A549 (cell line): ENCODE measurements around the gene VAV3.

Source experiments
- BCL3 ChIP-seq: fragments of >200 bp; sonication (Bioruptor Twin); formaldehyde crosslinking; IDR thresholded peaks from 3 replicates; pipeline ENCODE4 v1.6.1; 2016
- CEBPB ChIP-seq, 2 experiments: fragments of >200 bp in 1 of 2; sonication (Bioruptor Twin) in 1 of 2; formaldehyde crosslinking in 1 of 2; IDR thresholded peaks; 2 replicates each; pipeline ENCODE4 v1.6.1; 2012 to 2016
- CTCF ChIP-seq: fragments of >200 bp; sonication (Bioruptor Twin); formaldehyde crosslinking; IDR thresholded peaks from 3 replicates; pipeline ENCODE4 v1.5.1; 2016
- EHMT2 ChIP-seq: fragments of 200-600 bp; sonication (generic); IDR thresholded peaks from 2 replicates; pipeline ENCODE4 v1.6.1; 2016; ENCODE audit warnings: antibody characterized with exemption, low read depth, mild to moderate bottlenecking, moderate library complexity
- MAZ ChIP-seq: fragments of 150-350 bp; IDR thresholded peaks from 2 replicates; pipeline ENCODE4 v1.6.1; 2014; ENCODE audit warnings: antibody characterized with exemption, low read depth, low read length, borderline replicate concordance
- PBX3 ChIP-seq: IDR thresholded peaks from 2 replicates; pipeline ENCODE4 v1.6.1; 2012
- POLR2A ChIP-seq: IDR thresholded peaks from 2 replicates; pipeline ENCODE4 v1.6.1; 2012; ENCODE audit warnings: mild to moderate bottlenecking, low read length
- RNF2 ChIP-seq: fragments of 200-600 bp; sonication (generic); IDR thresholded peaks from 2 replicates; pipeline ENCODE4 v1.6.1; 2016; ENCODE audit warnings: low read depth, mild to moderate bottlenecking, antibody characterized with exemption, moderate library complexity, borderline replicate concordance
- SREBF2 ChIP-seq: fragments of 450-650 bp; IDR thresholded peaks from 2 replicates; pipeline ENCODE4 v1.6.1; 2014; ENCODE audit warnings: mild to moderate bottlenecking, moderate library complexity

GRCh38 chr1:107557095-107557494, 407.9 kb downstream of the VAV3 start:
- no peak for TF ChIP-seq CTCF
- no peak for TF ChIP-seq POLR2A
- TF ChIP-seq CEBPB (IDR thresholded peaks at IDR 0.05) = no peak
- no peak for TF ChIP-seq EHMT2
- TF ChIP-seq SREBF2 = no peak
- no peak for TF ChIP-seq PBX3
- no peak for TF ChIP-seq RNF2
- TF ChIP-seq BCL3 = no peak
- TF ChIP-seq MAZ = no peak
